PC-9 (cell line): ENCODE data around the gene ITIH4. TPM values are rescaled to one million over a fixed set of nuclear protein-coding genes. Genes with fewer than 3 reads are reported as not detected.

Experiments
- BruUV-seq: library from RNA; stranded (reverse); fragments of 400-500 nt; replicated peaks from 2 replicates; lab custom pipeline; 2021; lab: Mats Ljungman, UMichigan
- CTCF ChIA-PET: fragments of 300-600 bp; sonication (Branson Sonifier 250); formaldehyde crosslinking; loops from one replicate; lab custom pipeline; 2022; ENCODE audit warnings: antibody characterized with exemption; lab: Charles Lee
- POLR2A ChIA-PET: fragments of 300-600 bp; sonication (Branson Sonifier 250); formaldehyde crosslinking; loops from one replicate; lab custom pipeline; 2022; ENCODE audit warnings: antibody characterized with exemption; ENCODE audit not compliant: unreplicated experiment; lab: Charles Lee
- DNase-seq, 2 experiments: peaks; one replicate each; pipeline versions ENCODE4 v3.0.0 to v3.0.0-alpha.2; 2015 to 2022; ENCODE audit warnings: mixed read lengths in 1 of 2
- H2AFZ ChIP-seq: fragments of 200-600 bp; sonication (generic); 2 replicates; pipeline ENCODE4 v1.8.1; 2017; ENCODE audit warnings: antibody characterized with exemption
- H3F3A ChIP-seq: fragments of 200-600 bp; sonication (generic); 2 replicates; pipeline ENCODE4 v1.8.1; 2017; ENCODE audit warnings: antibody characterized with exemption, mild to moderate bottlenecking, low read depth; ENCODE audit not compliant: insufficient read depth
- H3K27ac ChIP-seq: fragments of 200-600 bp; sonication (generic); 2 replicates; pipeline ENCODE4 v1.6.1; 2016; ENCODE audit warnings: mixed run types
- H3K27me3 ChIP-seq: fragments of 200-600 bp; sonication (generic); 2 replicates; pipeline ENCODE4 v1.6.1; 2016; ENCODE audit warnings: low read depth, mixed run types; ENCODE audit not compliant: insufficient read depth
- H3K36me3 ChIP-seq: fragments of 200-600 bp; sonication (generic); 2 replicates; pipeline ENCODE4 v1.6.1; 2016; ENCODE audit warnings: low read depth, mixed run types
- H3K4me1 ChIP-seq: fragments of 200-600 bp; sonication (generic); replicated peaks from 2 replicates; pipeline ENCODE4 v1.6.1; 2016; ENCODE audit warnings: mixed run types; ENCODE audit not compliant: insufficient read depth
- H3K4me2 ChIP-seq: fragments of 200-600 bp; sonication (generic); 2 replicates; pipeline ENCODE4 v1.6.1; 2017; ENCODE audit warnings: mixed run types
- H3K4me3 ChIP-seq: fragments of 200-600 bp; sonication (generic); 2 replicates; pipeline ENCODE4 v1.6.1; 2016; ENCODE audit warnings: mixed run types
- H3K79me2 ChIP-seq: fragments of 200-600 bp; sonication (generic); 2 replicates; pipeline ENCODE4 v1.6.1; 2017; ENCODE audit warnings: low read depth, mixed run types
- H3K9me2 ChIP-seq: fragments of 200-600 bp; sonication (generic); 2 replicates; pipeline ENCODE4 v1.8.1; 2017; ENCODE audit warnings: mild to moderate bottlenecking; ENCODE audit not compliant: insufficient read depth
- H3K9me3 ChIP-seq: fragments of 200-600 bp; sonication (generic); 2 replicates; pipeline ENCODE4 v1.8.1; 2016; ENCODE audit warnings: low read depth; ENCODE audit not compliant: insufficient read depth
- H4K20me1 ChIP-seq: fragments of 200-600 bp; sonication (generic); 2 replicates; pipeline ENCODE4 v1.8.1; 2017; ENCODE audit not compliant: insufficient read depth
- EZH2 ChIP-seq: fragments of 200-600 bp; sonication (generic); IDR thresholded peaks from 2 replicates; pipeline ENCODE4 v1.8.0; 2017; ENCODE audit warnings: antibody characterized with exemption, low read depth
- intact Hi-C: fragments of 100-400 bp; cut with micrococcal nuclease; formaldehyde crosslinking; loops from one replicate; pipeline ENCODE4 v1.10.0; 2022; ENCODE audit not compliant: unreplicated experiment
- total RNA-seq: library from RNA; stranded (reverse); gene quantifications from 2 replicates; pipeline ENCODE4 v1.2.3, GENCODE V29; 2021
- TF ChIP-seq, protein P1 (sequence below): fragments of 200-600 bp; sonication (generic); conservative IDR thresholded peaks from 2 replicates; pipeline ENCODE4 v1.6.1; 2017; ENCODE audit warnings: mixed run types, antibody characterized with exemption, mild to moderate bottlenecking, moderate library complexity

Gene ITIH4
- total RNA-seq, 1 experiment from 2014 or later, result 2.5 TPM

DNA sequence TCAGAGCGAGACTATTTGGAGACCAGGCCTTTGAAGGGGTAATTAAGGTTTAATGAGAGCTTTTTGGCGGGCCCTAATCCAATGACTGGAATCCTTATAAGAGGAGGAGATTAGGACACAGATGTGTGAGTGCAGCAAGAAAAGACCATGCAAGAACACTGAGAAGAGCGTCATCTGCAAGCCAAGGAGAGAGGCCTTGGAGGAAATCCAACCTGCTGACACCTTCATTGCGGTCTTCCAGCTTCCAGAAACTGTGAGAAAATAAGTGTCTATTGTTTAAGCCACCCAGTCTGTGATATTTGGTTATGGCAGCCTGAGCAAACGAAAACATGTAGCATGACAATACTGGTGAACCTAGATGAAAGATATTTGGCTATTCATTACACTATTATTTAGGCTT, 27.4 kb upstream of the ITIH4 start:
- H4K20me1 ChIP-seq, result no peaks in the 10 kb centered on the region
- no peak for TF ChIP-seq EZH2
- TF ChIP-seq, protein P1, sequence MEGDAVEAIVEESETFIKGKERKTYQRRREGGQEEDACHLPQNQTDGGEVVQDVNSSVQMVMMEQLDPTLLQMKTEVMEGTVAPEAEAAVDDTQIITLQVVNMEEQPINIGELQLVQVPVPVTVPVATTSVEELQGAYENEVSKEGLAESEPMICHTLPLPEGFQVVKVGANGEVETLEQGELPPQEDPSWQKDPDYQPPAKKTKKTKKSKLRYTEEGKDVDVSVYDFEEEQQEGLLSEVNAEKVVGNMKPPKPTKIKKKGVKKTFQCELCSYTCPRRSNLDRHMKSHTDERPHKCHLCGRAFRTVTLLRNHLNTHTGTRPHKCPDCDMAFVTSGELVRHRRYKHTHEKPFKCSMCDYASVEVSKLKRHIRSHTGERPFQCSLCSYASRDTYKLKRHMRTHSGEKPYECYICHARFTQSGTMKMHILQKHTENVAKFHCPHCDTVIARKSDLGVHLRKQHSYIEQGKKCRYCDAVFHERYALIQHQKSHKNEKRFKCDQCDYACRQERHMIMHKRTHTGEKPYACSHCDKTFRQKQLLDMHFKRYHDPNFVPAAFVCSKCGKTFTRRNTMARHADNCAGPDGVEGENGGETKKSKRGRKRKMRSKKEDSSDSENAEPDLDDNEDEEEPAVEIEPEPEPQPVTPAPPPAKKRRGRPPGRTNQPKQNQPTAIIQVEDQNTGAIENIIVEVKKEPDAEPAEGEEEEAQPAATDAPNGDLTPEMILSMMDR, result no peak
- no peaks in the 10 kb centered on the region for H3K79me2 ChIP-seq
- ChIA-PET POLR2A (no interaction called here), CTCF (no interaction called here)
- H3K9me2 ChIP-seq, result no peaks in the 10 kb centered on the region
- no peak overlapping the region for H3K4me3 ChIP-seq
- H3K27me3 ChIP-seq, result no peaks in the 10 kb centered on the region
- H3K4me1 ChIP-seq, result no peaks in the 10 kb centered on the region
- no peaks in the 10 kb centered on the region for H3K36me3 ChIP-seq
- no peaks in the 10 kb centered on the region for H3F3A ChIP-seq
- H2AFZ ChIP-seq, result no peak overlapping the region
- no TSS peak for BruUV-seq
- no peaks in the 10 kb centered on the region for H3K9me3 ChIP-seq
- intact Hi-C loops, result no loop called here
- no peak overlapping the region for H3K4me2 ChIP-seq
- DNase-seq, result no peak
- no peak overlapping the region for H3K27ac ChIP-seq

DNA sequence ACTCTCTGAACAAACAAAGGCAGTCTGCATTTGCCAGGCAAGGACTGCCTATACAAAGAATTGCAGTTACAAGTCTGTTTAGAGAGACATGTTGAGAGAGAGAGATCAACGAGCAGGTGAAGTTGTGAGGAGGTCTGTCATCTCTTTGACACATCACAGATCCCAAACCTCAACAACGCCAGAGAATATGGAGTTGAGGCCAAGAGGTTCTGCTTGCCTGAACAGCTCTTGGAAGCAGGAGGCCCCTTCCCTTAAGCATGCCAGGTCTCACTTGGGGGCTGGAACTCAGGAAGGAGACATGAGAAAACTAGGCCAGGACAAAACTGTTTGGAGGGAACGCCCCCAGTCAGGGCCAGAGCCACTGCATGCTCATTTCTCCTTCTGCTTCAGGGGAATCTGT, 26.7 kb upstream of the ITIH4 start:
- Histone ChIP-seq H3K9me2 (no peaks in the 10 kb centered on the region), H4K20me1 (no peaks in the 10 kb centered on the region), H3K4me1 (no peaks in the 10 kb centered on the region), H3K27me3 (no peaks in the 10 kb centered on the region), H3K79me2 (no peaks in the 10 kb centered on the region), H3F3A (no peaks in the 10 kb centered on the region), H3K9me3 (no peaks in the 10 kb centered on the region), H3K4me3 (no peak overlapping the region), H3K4me2 (no peak overlapping the region), H2AFZ (no peak overlapping the region), H3K36me3 (no peaks in the 10 kb centered on the region), H3K27ac (no peak overlapping the region)
- DNase-seq, result no peak
- intact Hi-C loops, result no loop called here
- TF ChIP-seq EZH2, result no peak
- TF ChIP-seq, protein P1, result no peak
- no TSS peak for BruUV-seq
- ChIA-PET CTCF (no interaction called here), POLR2A (no interaction called here)

DNA sequence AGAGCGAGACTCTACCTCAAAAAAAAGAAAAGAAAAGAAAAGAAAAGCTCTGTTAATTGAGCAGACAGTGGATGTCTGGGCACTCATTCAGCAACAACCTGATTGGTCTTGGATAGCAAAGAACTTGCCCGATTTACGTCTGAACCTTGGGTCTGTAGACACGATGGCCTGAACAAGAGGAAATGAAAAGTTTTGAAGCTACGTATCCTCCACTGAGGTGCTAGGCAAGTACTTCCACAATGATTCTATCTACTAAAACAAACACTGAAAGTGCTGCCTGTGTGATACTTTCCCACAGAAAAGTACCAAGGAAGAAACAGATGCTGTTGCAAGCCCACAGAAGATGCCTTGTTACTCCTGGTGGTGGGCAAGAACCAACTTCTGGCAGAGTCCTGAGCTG, 26.2 kb upstream of the ITIH4 start:
- intact Hi-C loops, result no loop called here
- Histone ChIP-seq H3F3A (no peaks in the 10 kb centered on the region), H3K9me2 (no peaks in the 10 kb centered on the region), H3K79me2 (no peaks in the 10 kb centered on the region), H3K9me3 (no peaks in the 10 kb centered on the region), H3K27me3 (no peaks in the 10 kb centered on the region), H3K36me3 (no peaks in the 10 kb centered on the region), H3K27ac (no peak overlapping the region), H3K4me3 (no peak overlapping the region), H2AFZ (no peak overlapping the region), H3K4me1 (no peaks in the 10 kb centered on the region), H3K4me2 (no peak overlapping the region), H4K20me1 (no peaks in the 10 kb centered on the region)
- no TSS peak for BruUV-seq
- ChIA-PET POLR2A (no interaction called here), CTCF (no interaction called here)
- TF ChIP-seq EZH2, result no peak
- TF ChIP-seq, protein P1, result no peak
- DNase-seq, result no peak
